GM12892 (cell line): ENCODE results near the gene RIPOR1.

ENCODE experiments used
- POLR2A ChIP-seq: IDR thresholded peaks from 2 replicates; pipeline ENCODE4 v1.6.1; 2011; ENCODE audit warnings: low read depth, low read length, control low read depth
- POLR2AphosphoS5 ChIP-seq: IDR thresholded peaks from 2 replicates; pipeline ENCODE4 v1.6.1; 2011; ENCODE audit warnings: low read depth, low read length, control low read depth
- TAF1 ChIP-seq: IDR thresholded peaks from 2 replicates; pipeline ENCODE4 v1.6.1; 2011; ENCODE audit warnings: low read depth, mild to moderate bottlenecking, control low read depth, low read length, borderline replicate concordance

- TF ChIP-seq POLR2AphosphoS5 (no peak), POLR2A (peak; percentile 28; the same call in 1 of the 2 replicates), TAF1 (no peak)
Measured at GRCh38 chr16:67537270-67537635, 8.6 kb downstream of the RIPOR1 start.
